HG03469 (cell line): ENCODE data around the gene KPNA2.
"Not testable (repeated sequence)": the region's sequence is repeated elsewhere in the genome, so short reads cannot be mapped to it uniquely, and the experiment has no call there.

ENCODE experiments used
- ATAC-seq: cut with Tn5 transposase; IDR thresholded peaks from one replicate; pipeline ENCODE4 v1.9.1; 2021; ENCODE audit warnings: mild to moderate bottlenecking, moderate library complexity, moderate number of reproducible peaks; ENCODE audit not compliant: unreplicated experiment

The KPNA2 gene

GRCh38 chr17:68019675-68020408, 15.7 kb upstream of the KPNA2 start:
- ATAC-seq, result peak; percentile 81

DNA sequence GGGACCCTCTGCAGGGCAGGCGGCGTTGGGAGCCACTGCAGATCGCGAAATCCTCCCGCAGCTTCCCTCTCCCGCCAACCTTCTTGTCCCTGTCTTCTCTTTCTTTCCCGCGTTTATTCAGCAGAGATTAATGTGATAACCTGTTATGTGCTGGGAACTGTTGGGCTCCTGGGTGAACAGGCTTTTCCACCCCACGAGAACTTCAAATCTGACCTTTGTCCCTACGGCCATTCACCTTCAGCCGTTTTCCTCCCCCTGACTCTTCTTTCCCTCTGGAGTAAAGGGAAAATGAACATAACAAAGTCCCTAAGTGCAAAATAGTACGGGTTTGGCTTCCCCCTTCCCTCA, 15.2 kb upstream of the KPNA2 start:
- no peak for ATAC-seq

GRCh38 chr17:68020791-68021190, 14.7 kb upstream of the KPNA2 start:
- not testable (repeated sequence) for ATAC-seq

GRCh38 chr17:68021963-68022362, 13.6 kb upstream of the KPNA2 start:
- no peak for ATAC-seq

- ATAC-seq, result not testable (repeated sequence)
These were observed 13.0 kb upstream of the KPNA2 start for GRCh38 chr17:68022547-68022946.

- ATAC-seq, result no peak
These were observed 5.9 kb upstream of the KPNA2 start for GRCh38 chr17:68029512-68030215.

DNA sequence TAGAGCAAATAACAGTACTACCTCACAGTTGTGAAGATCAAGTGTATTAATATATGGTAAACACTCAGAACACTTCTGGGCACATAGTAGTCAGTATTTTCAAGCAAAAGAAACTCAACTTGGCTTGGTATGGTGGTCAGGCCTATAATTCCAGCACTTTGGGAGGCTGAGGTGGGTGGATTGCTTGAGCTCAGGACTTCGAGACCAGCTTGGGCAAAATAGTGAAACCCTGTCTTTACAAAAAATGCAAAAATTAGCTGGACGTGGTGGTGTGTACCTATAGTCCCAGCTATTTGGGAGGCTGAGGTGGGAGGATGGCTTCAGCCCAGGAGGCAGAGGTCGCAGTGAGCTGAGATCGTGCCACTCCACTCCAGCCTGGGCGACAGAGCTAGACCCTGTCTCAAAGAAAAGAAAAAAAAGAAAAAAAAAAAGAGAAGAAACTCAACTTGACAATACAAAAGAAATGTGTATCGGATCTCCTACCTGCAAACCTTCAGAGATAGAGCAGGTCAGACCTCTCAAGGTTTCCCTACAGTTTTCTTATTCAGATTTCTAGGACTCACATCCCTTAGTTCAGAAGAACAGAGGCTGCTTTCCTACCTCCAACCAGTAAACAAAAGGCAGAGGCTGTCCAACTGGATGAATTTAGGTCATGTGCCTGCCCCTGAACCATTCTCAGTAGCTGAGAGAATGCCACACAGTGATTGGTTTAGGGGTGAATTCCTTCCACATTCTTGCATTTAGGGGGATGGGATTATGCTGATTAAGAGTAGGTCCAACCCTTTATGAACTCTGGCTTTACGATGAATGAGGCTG, 1.7 kb upstream of the KPNA2 start:
- ATAC-seq, result no peak

- no peak for ATAC-seq
These were observed 1.1 kb upstream of the KPNA2 start for GRCh38 chr17:68034452-68034776.

DNA sequence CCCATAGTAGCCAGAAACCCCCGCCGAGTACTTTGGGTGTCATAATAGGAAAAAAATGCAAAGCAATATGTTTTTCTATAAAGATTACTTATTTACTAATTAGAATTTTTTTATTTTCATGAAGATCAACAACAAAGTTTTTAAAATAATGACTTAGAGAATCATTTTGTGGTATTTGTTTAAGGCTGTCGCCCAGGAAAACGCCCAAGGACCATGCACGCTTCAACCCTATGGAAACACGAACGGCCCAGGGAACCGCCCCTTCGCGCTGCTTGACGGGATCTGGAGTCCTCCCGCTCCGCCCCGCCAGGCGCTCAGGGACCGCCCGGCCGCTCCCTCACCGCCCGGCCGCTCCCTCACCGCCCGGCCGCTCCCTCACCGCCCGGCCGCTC, 408 bp upstream of the KPNA2 start:
- peak; percentile 82 for ATAC-seq

DNA sequence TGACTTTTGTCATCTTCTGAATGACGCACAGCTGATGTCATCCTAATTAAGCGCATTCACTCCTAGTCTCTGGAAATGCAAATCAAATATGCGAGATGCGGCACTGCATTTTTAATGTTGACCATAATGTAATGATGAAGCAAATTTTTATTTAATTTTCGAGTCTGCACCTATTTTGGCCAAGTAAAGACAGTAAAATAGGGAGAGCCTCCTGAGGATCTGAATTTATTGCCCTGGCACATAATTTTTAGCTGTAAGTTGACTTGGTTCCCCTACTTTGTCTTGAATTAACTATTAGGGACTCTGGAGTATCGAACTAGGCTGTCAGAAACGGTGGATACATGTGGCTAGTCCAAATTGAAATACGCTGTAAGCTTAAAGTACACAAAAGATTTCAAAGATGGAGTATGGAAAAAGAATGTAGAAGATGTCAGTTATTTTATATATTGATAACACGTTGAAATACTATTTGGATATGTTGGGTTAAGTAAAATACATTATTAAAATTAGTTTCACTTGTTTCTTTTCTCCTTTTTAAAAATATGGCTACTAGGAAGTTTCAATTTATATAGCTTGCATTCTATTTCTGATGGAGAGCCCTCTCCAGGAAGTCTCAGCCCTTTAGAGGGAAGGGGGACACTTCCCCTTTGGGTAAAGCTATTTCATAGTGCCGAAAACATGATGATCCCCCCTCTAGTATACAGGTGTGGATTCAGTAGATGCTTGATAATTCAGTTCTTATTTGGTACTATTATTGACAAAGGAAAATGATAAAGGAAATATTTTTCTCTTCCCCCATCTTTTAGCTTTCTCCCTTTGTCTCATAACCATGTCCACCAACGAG, 991 bp downstream of the KPNA2 start:
- ATAC-seq, result no peak

GRCh38 chr17:68047153-68047846, 11.8 kb downstream of the KPNA2 start:
- ATAC-seq, result no peak

GRCh38 chr17:68047890-68048542, 12.5 kb downstream of the KPNA2 start:
- ATAC-seq, result not testable (repeated sequence)

DNA sequence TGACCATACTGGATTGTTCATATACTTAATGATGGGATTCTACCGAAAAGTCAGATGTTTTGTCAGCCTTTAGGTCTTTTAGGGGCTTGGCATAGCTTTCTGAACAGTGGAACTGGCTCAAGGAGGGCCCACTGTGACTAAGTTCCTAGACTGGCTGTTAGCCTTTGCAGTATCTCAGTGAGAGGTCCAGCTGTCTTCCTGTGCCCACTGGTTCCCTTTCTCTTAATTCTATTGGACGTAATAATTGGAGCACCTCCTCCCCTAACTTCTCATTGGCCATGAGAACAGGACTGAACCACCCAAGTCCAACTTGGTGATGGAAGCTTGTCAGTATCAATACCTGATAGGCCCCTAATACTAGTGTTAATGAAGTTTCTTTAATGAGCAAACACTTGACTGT, 13.5 kb downstream of the KPNA2 start:
- ATAC-seq, result no peak

DNA sequence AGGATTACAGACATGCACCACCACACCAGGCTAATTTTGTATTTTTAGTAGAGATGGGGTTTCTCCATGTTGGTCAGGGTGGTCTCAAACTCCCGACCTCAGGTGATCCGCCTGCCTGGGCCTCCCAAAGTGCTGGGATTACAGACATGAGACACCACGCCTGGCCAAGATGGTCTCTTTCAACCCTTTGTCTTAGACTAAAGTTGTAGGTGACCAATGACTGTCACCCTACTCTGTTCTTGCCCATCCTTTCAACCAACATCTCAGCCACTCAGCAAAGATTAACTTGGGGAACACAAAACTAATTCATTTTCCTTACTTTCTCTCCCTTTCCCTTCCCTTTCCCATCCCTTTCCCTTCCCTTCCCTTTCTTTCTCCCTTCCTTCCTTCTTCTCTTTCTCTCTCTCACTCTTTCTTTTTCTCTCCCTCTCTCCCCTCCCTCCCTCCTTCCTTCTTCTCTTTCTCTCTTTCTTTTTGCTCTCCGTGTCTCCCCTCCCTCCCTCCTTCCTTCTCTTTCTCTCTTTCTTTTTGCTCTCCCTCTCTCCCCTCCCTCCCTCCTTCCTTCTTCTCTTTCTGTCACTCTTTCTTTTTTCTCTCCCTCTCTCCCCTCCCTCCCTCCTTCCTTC, 14.4 kb downstream of the KPNA2 start:
- not testable (repeated sequence) for ATAC-seq

DNA sequence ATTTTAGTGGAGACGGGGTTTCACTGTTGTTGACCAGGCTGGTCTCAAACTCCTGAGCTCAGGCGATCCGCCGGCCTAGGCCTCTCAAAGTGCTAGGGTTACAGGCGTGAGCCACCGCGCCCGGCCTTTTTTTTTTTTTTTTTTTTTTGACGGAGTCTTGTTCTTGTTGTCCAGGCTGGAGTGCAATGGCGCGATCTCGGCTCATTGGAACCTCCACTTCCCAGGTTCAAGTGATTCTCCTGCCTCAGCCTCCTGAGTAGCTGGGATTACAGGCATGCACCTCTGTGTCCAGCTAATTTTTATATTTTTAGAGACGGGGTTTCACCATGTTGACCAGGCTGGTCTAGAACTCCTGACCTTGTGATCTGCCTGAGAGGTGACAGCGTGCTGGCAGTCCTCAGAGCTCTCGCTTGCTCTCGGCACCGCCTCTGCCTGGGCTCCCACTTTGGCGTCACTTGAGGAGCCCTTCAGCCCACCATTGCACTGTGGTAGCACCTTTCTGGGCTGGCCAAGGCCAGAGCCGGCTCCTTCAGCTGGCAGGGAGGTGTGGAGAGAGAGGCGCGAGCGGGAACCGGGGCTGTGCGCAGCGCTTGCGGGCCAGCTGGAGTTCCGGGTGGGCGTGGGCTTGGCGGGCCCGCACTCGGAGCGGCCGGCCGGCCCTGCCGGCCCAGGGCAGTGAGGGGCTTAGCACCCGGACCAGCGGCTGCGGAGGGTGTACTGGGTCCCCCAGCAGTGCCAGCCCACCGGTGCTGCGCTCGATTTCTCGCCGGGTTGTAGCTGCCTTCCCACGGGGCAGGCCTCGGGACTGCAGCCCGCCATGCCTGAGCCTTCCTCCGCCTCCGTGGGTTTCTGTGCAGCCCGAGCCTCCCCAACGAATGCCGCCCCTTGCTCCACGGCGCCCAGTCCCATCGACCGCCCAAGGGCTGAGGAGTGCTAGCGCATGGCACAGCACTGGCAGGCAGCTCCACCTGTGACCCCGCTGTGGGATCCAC, 16.1 kb downstream of the KPNA2 start:
- not testable (repeated sequence) for ATAC-seq

DNA sequence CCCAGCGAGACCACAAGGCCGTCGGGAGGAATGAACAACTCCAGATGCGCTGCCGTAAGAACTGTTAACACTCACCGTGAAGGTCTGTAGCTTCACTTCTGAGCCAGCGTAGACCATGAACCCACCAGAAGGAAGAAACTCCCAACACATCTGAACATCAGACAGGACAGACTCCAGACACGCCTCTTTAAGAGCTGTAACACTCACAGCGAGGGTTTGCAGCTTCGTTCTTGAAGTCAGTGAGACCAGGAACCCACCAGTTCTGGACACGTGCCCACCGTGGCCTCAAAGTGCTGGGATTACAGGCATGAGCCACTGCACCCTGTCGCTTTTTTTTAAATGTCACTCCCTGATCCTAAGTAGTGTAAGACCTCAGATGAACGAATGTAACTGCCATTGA, 17.3 kb downstream of the KPNA2 start:
- ATAC-seq, result no peak

DNA sequence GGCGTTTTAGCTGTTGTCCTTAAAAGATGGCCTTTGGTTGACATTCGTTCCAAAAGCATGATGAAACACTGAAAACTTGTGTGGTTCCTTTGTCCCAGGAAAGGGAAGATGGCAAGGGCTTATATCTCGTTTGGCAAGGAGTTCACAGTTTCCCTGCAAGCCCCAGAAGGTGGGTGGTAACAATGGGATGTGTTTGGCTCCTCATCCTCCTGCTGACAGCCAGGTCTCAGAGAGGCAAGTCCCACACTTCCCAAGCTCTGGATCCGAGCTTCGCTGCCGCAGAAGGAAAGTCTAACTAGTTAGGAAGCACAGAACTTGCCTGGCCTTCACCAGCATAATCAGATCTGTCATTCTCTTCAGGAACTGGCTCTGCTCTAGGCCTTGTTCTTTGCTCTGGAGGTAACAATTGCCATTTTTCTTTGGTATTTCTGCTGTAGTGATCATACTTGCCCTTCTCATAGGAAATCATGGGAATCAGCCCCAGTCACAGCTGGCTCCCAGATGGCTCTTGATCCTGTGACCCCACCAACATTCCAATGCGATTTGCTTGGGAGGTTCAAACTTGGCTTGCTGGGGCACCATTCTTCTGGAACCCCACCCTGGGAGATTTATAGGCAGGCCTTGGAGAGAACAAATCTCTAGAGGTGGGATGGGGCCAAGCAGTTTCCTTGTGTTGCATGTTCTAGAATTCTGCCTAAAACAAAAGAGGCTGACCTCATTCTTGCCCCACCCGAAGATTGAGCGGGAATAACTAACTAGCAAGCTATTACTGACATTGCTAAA, 17.9 kb downstream of the KPNA2 start:
- no peak for ATAC-seq
